Measurements from ENCODE around the gene PPP2CA. TPM values are rescaled to one million over a fixed set of nuclear protein-coding genes. Genes with fewer than 3 reads are reported as not detected.
A peak's percentile ranks its signal among the peaks of the same experiment; 100 is the strongest.

PPP2CA gene
- total RNA-seq, 1 donor from 2014 or later: 106 TPM

- no peak for DNase-seq
Measured at GRCh38 chr5:134146651-134147518, 79.0 kb downstream of the PPP2CA start.

GRCh38 chr5:134145779-134146581 is 79.9 kb downstream of the PPP2CA start:
- peak; percentile 86 for DNase-seq

GRCh38 chr5:134145041-134145757 is 80.7 kb downstream of the PPP2CA start:
- DNase-seq: no peak

Other genes with a start within 250 kb of the PPP2CA start
- 261 and 425 TPM in 2 replicates for gene VDAC1, start 221.1 kb downstream of the PPP2CA start, total RNA-seq
- 0.19 and 0.34 TPM in 2 replicates for gene TCF7, start 111.4 kb downstream of the PPP2CA start, total RNA-seq
- gene SKP1, start 49.1 kb downstream of the PPP2CA start, total RNA-seq: 172 and 393 TPM in 2 replicates
- 0.34 and 0.37 TPM in 2 replicates for gene CDKL3, start 141.1 kb upstream of the PPP2CA start, total RNA-seq
- gene UBE2B, start 145.5 kb upstream of the PPP2CA start, total RNA-seq: 28.9 and 51.4 TPM in 2 replicates
- gene CDKN2AIPNL, start 185.8 kb upstream of the PPP2CA start, total RNA-seq: 27.1 and 28.8 TPM in 2 replicates

All from dermis blood vessel endothelial cell (primary cell).